ENCODE data around the gene PRSS38. TPM values are rescaled to one million over a fixed set of nuclear protein-coding genes. Genes with fewer than 3 reads are reported as not detected.

PRSS38 gene
- total and polyA plus RNA-seq, 2 experiments from 2014 or later: not detected

DNA sequence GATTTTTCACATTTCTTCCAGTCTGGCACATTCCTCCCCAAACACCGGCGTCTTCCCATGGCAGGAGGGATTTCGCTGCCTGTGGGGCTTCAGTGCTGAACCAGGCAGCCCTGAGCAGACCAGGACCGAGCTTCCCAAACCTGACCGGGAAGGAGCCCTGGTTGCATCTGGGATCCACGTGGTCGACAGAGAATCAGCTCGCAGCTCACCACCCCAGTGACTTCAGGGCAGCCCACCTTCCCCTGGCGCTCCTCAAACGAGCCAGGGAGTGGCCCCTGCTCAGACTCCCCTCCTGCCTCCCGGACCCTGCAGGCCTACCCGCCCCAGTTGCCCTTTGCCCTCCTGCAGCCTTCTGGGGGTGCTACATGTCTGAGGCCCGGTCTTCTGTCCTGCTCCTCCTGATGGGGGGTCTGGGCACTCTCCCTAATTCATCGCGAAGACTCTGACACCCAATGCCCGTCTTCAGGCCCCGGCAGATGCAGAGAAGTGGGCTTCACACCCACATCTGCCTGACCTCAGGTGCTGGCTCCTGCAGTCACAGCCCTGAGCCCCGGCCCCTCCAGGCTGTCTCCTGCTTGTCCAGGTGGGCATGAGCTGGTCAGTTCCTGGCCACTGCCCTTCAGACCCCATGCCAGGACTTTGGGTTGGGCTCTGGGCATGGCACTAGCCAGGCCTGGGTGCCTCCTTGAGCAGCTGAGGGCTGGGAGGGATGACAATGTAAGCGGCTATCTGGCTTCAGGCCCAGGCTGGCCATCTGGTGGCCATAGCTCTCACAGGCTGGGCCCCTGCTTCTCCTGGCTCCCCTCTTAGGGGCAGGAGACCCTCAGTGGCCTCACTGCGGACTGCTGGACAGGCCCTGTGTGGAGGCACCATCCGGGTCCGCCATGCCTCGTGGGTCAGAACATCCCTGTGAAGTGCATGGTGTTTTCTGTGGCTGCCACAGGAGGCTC lies 26.1 kb upstream of the PRSS38 start:
- peak overlapping the region; percentile 34 for H3K4me3 ChIP-seq
- no peak overlapping the region for H3K27ac ChIP-seq
- no peaks in the 10 kb centered on the region for H3K36me3 ChIP-seq
- H3K27me3 ChIP-seq: peaks cover 17% of the 10 kb centered on the region
- DNase-seq (ENCODE audit: low read depth in 1 of 2, low spot score in 1 of 2): no peak
- TF ChIP-seq CTCF (IDR thresholded peaks at IDR 0.05; ENCODE audit: low read depth, low read length): no peak
- peaks cover 7% of the 10 kb centered on the region for H3K4me1 ChIP-seq (ENCODE audit: low read depth)
- no peaks in the 10 kb centered on the region for H3K9me3 ChIP-seq (ENCODE audit: low read depth)

GRCh38 chr1:227790034-227790400 lies 25.5 kb upstream of the PRSS38 start:
- no peak for TF ChIP-seq CTCF (IDR thresholded peaks at IDR 0.05; ENCODE audit: low read depth, low read length)
- DNase-seq (ENCODE audit: low read depth in 1 of 2, low spot score in 1 of 2): no peak
- H3K4me1 ChIP-seq (ENCODE audit: low read depth): peaks cover 7% of the 10 kb centered on the region
- H3K4me3 ChIP-seq: no peak overlapping the region
- H3K36me3 ChIP-seq: no peaks in the 10 kb centered on the region
- no peaks in the 10 kb centered on the region for H3K9me3 ChIP-seq (ENCODE audit: low read depth)
- peaks cover 17% of the 10 kb centered on the region for H3K27me3 ChIP-seq
- no peak overlapping the region for H3K27ac ChIP-seq

DNA sequence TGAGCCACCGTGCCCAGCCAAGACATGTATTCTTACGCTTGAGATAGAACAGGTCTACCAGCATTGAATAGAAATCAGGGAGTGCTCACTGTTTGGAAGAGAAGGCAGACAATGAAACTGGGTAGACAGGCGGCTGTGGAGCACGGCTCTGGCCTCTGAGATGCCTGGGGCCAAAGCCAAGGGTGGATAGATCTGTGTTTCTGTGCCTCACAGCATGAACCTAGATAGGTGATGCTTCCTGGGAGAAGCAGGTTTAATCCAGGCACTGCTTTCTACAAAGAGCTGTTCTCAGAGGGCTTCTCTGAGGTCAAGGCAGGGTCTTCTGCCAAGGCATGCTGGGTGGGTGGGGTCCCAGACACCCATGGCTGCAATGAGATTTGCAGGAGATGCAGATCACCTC lies 24.6 kb upstream of the PRSS38 start:
- TF ChIP-seq CTCF (IDR thresholded peaks at IDR 0.05; ENCODE audit: low read depth, low read length): no peak
- DNase-seq (ENCODE audit: low read depth in 1 of 2, low spot score in 1 of 2): no peak
- H3K27ac ChIP-seq: no peak overlapping the region
- H3K27me3 ChIP-seq: peaks cover 13% of the 10 kb centered on the region
- peaks cover 7% of the 10 kb centered on the region for H3K4me1 ChIP-seq (ENCODE audit: low read depth)
- H3K36me3 ChIP-seq: no peaks in the 10 kb centered on the region
- no peaks in the 10 kb centered on the region for H3K9me3 ChIP-seq (ENCODE audit: low read depth)
- H3K4me3 ChIP-seq: no peak overlapping the region

GRCh38 chr1:227791425-227792143 lies 23.9 kb upstream of the PRSS38 start:
- no peak for DNase-seq (ENCODE audit: low read depth in 1 of 2, low spot score in 1 of 2)
- Histone ChIP-seq H3K4me1 (ENCODE audit: low read depth) (peaks cover 7% of the 10 kb centered on the region), H3K36me3 (no peaks in the 10 kb centered on the region), H3K4me3 (no peak overlapping the region), H3K9me3 (ENCODE audit: low read depth) (no peaks in the 10 kb centered on the region), H3K27me3 (peaks cover 6% of the 10 kb centered on the region), H3K27ac (no peak overlapping the region)
- no peak for TF ChIP-seq CTCF (IDR thresholded peaks at IDR 0.05; ENCODE audit: low read depth, low read length)

- Histone ChIP-seq H3K9me3 (ENCODE audit: low read depth) (no peaks in the 10 kb centered on the region), H3K27ac (no peak overlapping the region), H3K36me3 (no peaks in the 10 kb centered on the region), H3K4me3 (no peak overlapping the region), H3K4me1 (ENCODE audit: low read depth) (peaks cover 7% of the 10 kb centered on the region), H3K27me3 (no peaks in the 10 kb centered on the region)
- no peak for TF ChIP-seq CTCF (IDR thresholded peaks at IDR 0.05; ENCODE audit: low read depth, low read length)
- DNase-seq (ENCODE audit: low read depth in 1 of 2, low spot score in 1 of 2): no peak
Measured at GRCh38 chr1:227792216-227793078, 23.0 kb upstream of the PRSS38 start.
